GOT3 (cell line): Measurements from ENCODE around the gene LEMD1.

ENCODE experiments used
- DNase-seq: peaks from one replicate; lab custom pipeline; 2025; ENCODE audit warnings: mixed read lengths; lab: John Stamatoyannopoulos, UW

The LEMD1 gene

GRCh38 chr1:205421798-205422197 lies at the start of gene LEMD1:
Gene LEMD1 (minus strand): TSS chr1:205422056. CDS start chr1:205420536, 1,520 bp downstream.
- no peak for DNase-seq

- no peak for DNase-seq
These were observed 48.3 kb upstream of the LEMD1 start for GRCh38 chr1:205470131-205470530.

GRCh38 chr1:205466595-205467220 lies 44.9 kb upstream of the LEMD1 start:
- no peak for DNase-seq

GRCh38 chr1:205465392-205465791 lies 43.5 kb upstream of the LEMD1 start:
- DNase-seq, result no peak

- no peak for DNase-seq
These were observed 37.1 kb upstream of the LEMD1 start for GRCh38 chr1:205458777-205459566.

- no peak for DNase-seq
These were observed 35.3 kb upstream of the LEMD1 start for GRCh38 chr1:205456868-205457745.

GRCh38 chr1:205456383-205456867 lies 34.6 kb upstream of the LEMD1 start:
- DNase-seq, result no peak

GRCh38 chr1:205455581-205456382 lies 33.9 kb upstream of the LEMD1 start, which contains the start of gene BLACAT1:
Gene BLACAT1 (minus strand): TSS chr1:205456045.
- no peak for DNase-seq

- no peak for DNase-seq
These were observed 33.1 kb upstream of the LEMD1 start for GRCh38 chr1:205454903-205455335.

- no peak for DNase-seq
These were observed 31.6 kb upstream of the LEMD1 start for GRCh38 chr1:205453466-205453865.

- DNase-seq, result no peak
These were observed 31.1 kb upstream of the LEMD1 start for GRCh38 chr1:205452933-205453332.

- DNase-seq, result no peak
These were observed 30.5 kb upstream of the LEMD1 start for GRCh38 chr1:205452364-205452763.

- DNase-seq, result no peak
These were observed 29.9 kb upstream of the LEMD1 start for GRCh38 chr1:205451759-205452164.

GRCh38 chr1:205451202-205451601 lies 29.3 kb upstream of the LEMD1 start:
- DNase-seq, result no peak

- DNase-seq, result no peak
These were observed 28.6 kb upstream of the LEMD1 start for GRCh38 chr1:205450448-205450847.

GRCh38 chr1:205449750-205450443 lies 28.0 kb upstream of the LEMD1 start:
- no peak for DNase-seq

- no peak for DNase-seq
These were observed 27.4 kb upstream of the LEMD1 start for GRCh38 chr1:205449254-205449749.

GRCh38 chr1:205448540-205449253 lies 26.8 kb upstream of the LEMD1 start:
- no peak for DNase-seq

GRCh38 chr1:205447457-205448341 lies 25.8 kb upstream of the LEMD1 start:
- DNase-seq, result no peak
